SK-N-SH (cell line): ENCODE measurements around the gene FBLN7. TPM values are rescaled to one million over a fixed set of nuclear protein-coding genes. Genes with fewer than 3 reads are reported as not detected.

Experiments used
- CTCF ChIA-PET: fragments of 300-600, 350-600 bp; formaldehyde crosslinking; extraction: SDS; loops from one replicate; lab custom pipeline; 2021; lab: Yijun Ruan, JAX
- POLR2A ChIA-PET: fragments of 350-600 bp; sonication (Branson Sonifier 250); formaldehyde crosslinking; extraction: SDS; loops from one replicate; lab custom pipeline; 2020; ENCODE audit warnings: antibody characterized with exemption, inconsistent platforms; lab: Yijun Ruan, JAX
- DNase-seq: peaks from one replicate; pipeline ENCODE4 v3.0.0; 2012
- H2AFZ ChIP-seq: fragments of 200-600 bp; sonication (generic); 2 replicates; pipeline ENCODE4 v1.8.1; 2016; ENCODE audit warnings: antibody characterized with exemption, mild to moderate bottlenecking, low read depth
- H3F3A ChIP-seq: fragments of 200-600 bp; sonication (generic); replicated peaks from 2 replicates; pipeline ENCODE3; 2016; ENCODE audit warnings: antibody characterized with exemption, mild to moderate bottlenecking; ENCODE audit not compliant: insufficient read depth
- H3K27ac ChIP-seq, 2 experiments: fragments of 200-500 bp in 1 of 2; fragments of 200-600 bp in 1 of 2; sonication (Bioruptor generic) in 1 of 2; sonication (generic), shearing (Covaris generic) in 1 of 2; 2 replicates each; pipeline versions ENCODE4 v1.5.1 to v1.6.1; 2014 to 2016; ENCODE audit warnings: low read depth in 2 of 2, inconsistent platforms in 1 of 2, low read length in 1 of 2, mild to moderate bottlenecking in 1 of 2, mixed read lengths in 1 of 2
- H3K27me3 ChIP-seq: fragments of 200-600 bp; sonication (generic), shearing (Covaris generic); 2 replicates; pipeline ENCODE4 v1.6.1; 2016; ENCODE audit warnings: mixed run types; ENCODE audit not compliant: insufficient read depth
- H3K36me3 ChIP-seq, 2 experiments: fragments of 200-500 bp in 1 of 2; fragments of 200-600 bp in 1 of 2; sonication (Bioruptor generic) in 1 of 2; sonication (generic) in 1 of 2; replicated peaks in 1 of 2; 2 replicates each; pipeline versions ENCODE3 to v1.5.1; 2014 to 2016; ENCODE audit warnings: low read length in 1 of 2, mild to moderate bottlenecking in 1 of 2; ENCODE audit not compliant: insufficient read depth in 2 of 2, control insufficient read depth in 1 of 2
- H3K4me1 ChIP-seq, 2 experiments: fragments of 200-500 bp in 1 of 2; fragments of 200-600 bp in 1 of 2; sonication (Bioruptor generic) in 1 of 2; sonication (generic), shearing (Covaris generic) in 1 of 2; 2 replicates each; pipeline versions ENCODE4 v1.5.1 to v1.6.1; 2014 to 2016; ENCODE audit warnings: low read depth in 1 of 2, low read length in 1 of 2, mixed run types in 1 of 2; ENCODE audit not compliant: insufficient read depth in 2 of 2, control insufficient read depth in 1 of 2
- H3K4me2 ChIP-seq: fragments of 200-600 bp; sonication (generic), shearing (Covaris generic); 2 replicates; pipeline ENCODE4 v1.6.1; 2017; ENCODE audit warnings: mixed run types
- H3K4me3 ChIP-seq, 2 experiments: fragments of 200-500 bp in 1 of 2; fragments of 200-600 bp in 1 of 2; sonication (Bioruptor generic) in 1 of 2; sonication (generic), shearing (Covaris generic) in 1 of 2; 2 replicates each; pipeline versions ENCODE4 v1.5.1 to v1.8.1; 2014 to 2016; ENCODE audit warnings: low read depth in 2 of 2, inconsistent platforms in 1 of 2, low read length in 1 of 2, mild to moderate bottlenecking in 1 of 2, mixed read lengths in 1 of 2, moderate library complexity in 1 of 2
- H3K79me2 ChIP-seq: fragments of 200-600 bp; sonication (generic); 2 replicates; pipeline ENCODE4 v1.8.1; 2017; ENCODE audit warnings: mild to moderate bottlenecking; ENCODE audit not compliant: insufficient read depth
- H3K9ac ChIP-seq: fragments of 200-600 bp; sonication (generic); 2 replicates; pipeline ENCODE4 v1.6.1; 2017; ENCODE audit warnings: mixed run types
- H3K9me2 ChIP-seq: fragments of 200-600 bp; sonication (generic); 2 replicates; pipeline ENCODE4 v1.6.1; 2017; ENCODE audit warnings: mixed run types
- H3K9me3 ChIP-seq: fragments of 200-600 bp; sonication (generic); 2 replicates; pipeline ENCODE4 v1.6.1; 2017; ENCODE audit warnings: mixed run types, mild to moderate bottlenecking, moderate library complexity
- H4K20me1 ChIP-seq: fragments of 200-600 bp; sonication (generic); 2 replicates; pipeline ENCODE4 v1.6.1; 2017; ENCODE audit warnings: mild to moderate bottlenecking, mixed run types; ENCODE audit not compliant: insufficient read depth
- FOSL2 ChIP-seq: IDR thresholded peaks from 2 replicates; pipeline ENCODE4 v1.4.0; 2012; ENCODE audit warnings: low read depth, mild to moderate bottlenecking, moderate library complexity, borderline replicate concordance
- IRF3 ChIP-seq: fragments of 150-350 bp; IDR thresholded peaks from 2 replicates; pipeline ENCODE4 v1.6.1; 2016; ENCODE audit warnings: mild to moderate bottlenecking, low read depth, low read length
- JUND ChIP-seq: IDR thresholded peaks from 2 replicates; pipeline ENCODE4 v1.4.0; 2012
- REST ChIP-seq: IDR thresholded peaks from 2 replicates; pipeline ENCODE4 v1.6.1; 2012; ENCODE audit warnings: mild to moderate bottlenecking, low read depth, low read length, moderate library complexity
- TCF12 ChIP-seq: IDR thresholded peaks from 2 replicates; pipeline ENCODE4 v1.4.0; 2012
- ZBTB33 ChIP-seq: IDR thresholded peaks from 2 replicates; pipeline ENCODE4 v1.4.0; 2012; ENCODE audit warnings: low read depth, borderline replicate concordance
- WGBS: methylation state at CpG from one replicate; pipeline ENCODE4 v1.1.6; 2017; ENCODE audit warnings: low lambda C conversion rate; 5-methylcytosine and 5-hydroxymethylcytosine counted together
- polyA plus RNA-seq, 3 experiments: library from polyadenylated mRNA; depleted of rRNA; stranded (reverse); fragments of >200 nt; gene quantifications; 2 replicates each; pipeline ENCODE4 v1.2.3, GENCODE V29; 2012
- TF ChIP-seq, protein P1 (sequence below): fragments of 200-600 bp; sonication (generic); IDR thresholded peaks from 2 replicates; pipeline ENCODE4 v1.6.1; 2017; ENCODE audit warnings: antibody characterized with exemption, mild to moderate bottlenecking, moderate library complexity

The FBLN7 gene
- polyA plus RNA-seq, 1 of the 3 experiments (the other 2 are of a cell fraction): 4.4 TPM

DNA sequence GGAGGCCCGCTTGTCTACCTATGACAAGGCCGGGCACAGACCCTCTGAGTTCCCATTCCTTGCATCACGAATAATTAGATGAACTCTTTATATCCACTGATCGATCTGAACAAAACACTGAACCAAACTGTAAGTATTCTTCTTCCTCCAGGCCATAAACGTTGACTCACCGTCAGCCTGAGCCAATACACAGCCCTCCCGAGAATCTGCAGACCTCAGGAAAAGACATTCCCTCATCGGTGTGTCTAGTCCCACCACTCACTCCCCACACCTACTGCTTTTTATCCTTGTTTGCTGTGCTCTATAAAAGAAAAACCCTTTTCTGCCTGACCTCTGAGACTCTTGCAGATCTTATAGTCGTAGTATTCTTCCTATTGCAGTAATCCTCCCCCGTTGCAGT lies 42.1 kb upstream of the FBLN7 start:
- Histone ChIP-seq H4K20me1 (no peaks in the 10 kb centered on the region), H3K9me2 (no peaks in the 10 kb centered on the region), H3K4me2 (no peak overlapping the region), H3F3A (peaks cover 17% of the 10 kb centered on the region), H2AFZ (no peak overlapping the region), H3K79me2 (peaks cover 6% of the 10 kb centered on the region; the same call in 1 of the 2 replicates), H3K4me3 (no peak overlapping the region), H3K27me3 (no peaks in the 10 kb centered on the region), H3K9me3 (no peaks in the 10 kb centered on the region), H3K9ac (no peak overlapping the region), H3K36me3 (peaks cover 52 to 79% of the 10 kb centered on the region in 2 experiments), H3K4me1 (peaks cover 0 to 19% of the 10 kb centered on the region in 2 experiments), H3K27ac (no peak overlapping the region)
- TF ChIP-seq FOSL2 (no peak), JUND (no peak), REST (no peak), ZBTB33 (no peak), IRF3 (no peak), TCF12 (no peak)
- TF ChIP-seq, protein P1, sequence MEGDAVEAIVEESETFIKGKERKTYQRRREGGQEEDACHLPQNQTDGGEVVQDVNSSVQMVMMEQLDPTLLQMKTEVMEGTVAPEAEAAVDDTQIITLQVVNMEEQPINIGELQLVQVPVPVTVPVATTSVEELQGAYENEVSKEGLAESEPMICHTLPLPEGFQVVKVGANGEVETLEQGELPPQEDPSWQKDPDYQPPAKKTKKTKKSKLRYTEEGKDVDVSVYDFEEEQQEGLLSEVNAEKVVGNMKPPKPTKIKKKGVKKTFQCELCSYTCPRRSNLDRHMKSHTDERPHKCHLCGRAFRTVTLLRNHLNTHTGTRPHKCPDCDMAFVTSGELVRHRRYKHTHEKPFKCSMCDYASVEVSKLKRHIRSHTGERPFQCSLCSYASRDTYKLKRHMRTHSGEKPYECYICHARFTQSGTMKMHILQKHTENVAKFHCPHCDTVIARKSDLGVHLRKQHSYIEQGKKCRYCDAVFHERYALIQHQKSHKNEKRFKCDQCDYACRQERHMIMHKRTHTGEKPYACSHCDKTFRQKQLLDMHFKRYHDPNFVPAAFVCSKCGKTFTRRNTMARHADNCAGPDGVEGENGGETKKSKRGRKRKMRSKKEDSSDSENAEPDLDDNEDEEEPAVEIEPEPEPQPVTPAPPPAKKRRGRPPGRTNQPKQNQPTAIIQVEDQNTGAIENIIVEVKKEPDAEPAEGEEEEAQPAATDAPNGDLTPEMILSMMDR: no peak
- DNase-seq: no peak
- WGBS: 75% methylated on average over 10 of the region's 10 CpGs
- CTCF ChIA-PET: no interaction called here
- POLR2A ChIA-PET: no interaction called here
